B cell (primary cell): ENCODE results near the gene KISS1. TPM values are rescaled to one million over a fixed set of nuclear protein-coding genes. Genes with fewer than 3 reads are reported as not detected.

ENCODE experiments used
- ATAC-seq: fragments of 200-7000 bp; cut with Tn5 transposase; one replicate; pipeline ENCODE4 v1.10.0; 2021; ENCODE audit warnings: low read depth, mild to moderate bottlenecking, moderate number of reproducible peaks, moderate library complexity
- CTCF ChIA-PET: fragments of 350-600 bp; sonication (Branson Sonifier 250); formaldehyde crosslinking; loops from one replicate; lab custom pipeline; 2021; ENCODE audit warnings: antibody characterized with exemption, inconsistent platforms; lab: Charles Lee
- POLR2A ChIA-PET: fragments of 350-600 bp; sonication (Branson Sonifier 250); formaldehyde crosslinking; loops from one replicate; lab custom pipeline; 2021; ENCODE audit warnings: antibody characterized with exemption; lab: Charles Lee
- DNase-seq: peaks from one replicate; pipeline ENCODE4 v3.0.0; 2013
- H2AFZ ChIP-seq: 2 replicates; pipeline ENCODE4 v1.6.1; 2012; ENCODE audit warnings: mild to moderate bottlenecking, low read depth, low read length; ENCODE audit not compliant: insufficient read depth, poor library complexity, severe bottlenecking
- H3K27ac ChIP-seq, 2 donors: 1 replicate in 1 of 2; 2 replicates in 1 of 2; pipeline ENCODE4 v1.5.1; 2012 to 2013; ENCODE audit warnings: low read length in 2 of 2, mild to moderate bottlenecking in 2 of 2, moderate library complexity in 1 of 2
- H3K27me3 ChIP-seq, 4 experiments: fragments of 200-600 bp in 1 of 4; sonication (generic) in 1 of 4; replicated peaks in 1 of 4; 1 replicate in 2 of 4; 2 replicates in 2 of 4; pipeline versions ENCODE4 v1.6.1 to v1.7.0; 2013 to 2016; ENCODE audit warnings: low read length in 3 of 4, mild to moderate bottlenecking in 2 of 4, mixed read lengths in 1 of 4, moderate library complexity in 1 of 4; ENCODE audit not compliant: insufficient read depth in 4 of 4, control insufficient read depth in 3 of 4; ENCODE audit errors: control extremely low read depth in 1 of 4
- H3K36me3 ChIP-seq, 2 experiments: replicated peaks in 1 of 2; 1 replicate in 1 of 2; 2 replicates in 1 of 2; pipeline versions ENCODE4 v1.6.1 to v1.7.1; 2013; ENCODE audit warnings: low read length in 1 of 2; ENCODE audit not compliant: insufficient read depth in 2 of 2, control insufficient read depth in 1 of 2; ENCODE audit errors: control extremely low read depth in 1 of 2, extremely low read depth in 1 of 2
- H3K4me1 ChIP-seq, 2 donors: fragments of 200-600 bp in 1 of 2; sonication (generic) in 1 of 2; 1 replicate in 1 of 2; 2 replicates in 1 of 2; pipeline versions ENCODE4 v1.5.1 to v1.6.1; 2013 to 2017; ENCODE audit warnings: low read length in 2 of 2; ENCODE audit not compliant: control insufficient read depth in 2 of 2, insufficient read depth in 2 of 2
- H3K4me2 ChIP-seq: replicated peaks from 2 replicates; pipeline ENCODE3; 2012; ENCODE audit warnings: mild to moderate bottlenecking, low read depth, low read length; ENCODE audit not compliant: poor library complexity, severe bottlenecking
- H3K4me3 ChIP-seq, 5 experiments: fragments of 200-600 bp in 1 of 5; sonication (generic) in 1 of 5; 1 replicate in 3 of 5; 2 replicates in 2 of 5; pipeline versions ENCODE4 v1.5.1 to v1.7.0; 2011 to 2016; ENCODE audit warnings: low read length in 4 of 5, mild to moderate bottlenecking in 4 of 5, low read depth in 2 of 5, control low read depth in 1 of 5, moderate library complexity in 1 of 5; ENCODE audit not compliant: insufficient read depth in 1 of 5; ENCODE audit errors: control extremely low read depth in 1 of 5, extremely low read depth in 1 of 5
- H3K79me2 ChIP-seq: fragments of 200-600 bp; sonication (generic); one replicate; pipeline ENCODE4 v1.6.0; 2016; ENCODE audit warnings: low read length; ENCODE audit not compliant: control insufficient read depth, insufficient read depth
- H3K9ac ChIP-seq: fragments of 200-600 bp; sonication (generic); 2 replicates; pipeline ENCODE4 v1.6.1; 2017; ENCODE audit warnings: mild to moderate bottlenecking, low read length, moderate library complexity
- H3K9me3 ChIP-seq, 3 donors: one replicate each; pipeline versions ENCODE4 v1.6.1 to v1.7.1; 2013; ENCODE audit warnings: low read length in 2 of 3; ENCODE audit not compliant: control insufficient read depth in 2 of 3, insufficient read depth in 1 of 3; ENCODE audit errors: control extremely low read depth in 1 of 3
- H4K20me1 ChIP-seq: 2 replicates; pipeline ENCODE4 v1.6.0; 2012; ENCODE audit warnings: mild to moderate bottlenecking, low read length; ENCODE audit not compliant: insufficient read depth, control insufficient read depth, poor library complexity, severe bottlenecking
- H3K27ac Mint-ChIP-seq: one replicate; pipeline ENCODE4 v1.8.0; 2021; ENCODE audit warnings: mixed read lengths
- H3K27me3 Mint-ChIP-seq: one replicate; pipeline ENCODE4 v1.8.0; 2021; ENCODE audit warnings: mixed read lengths
- H3K4me1 Mint-ChIP-seq: one replicate; pipeline ENCODE4 v1.8.0; 2021; ENCODE audit warnings: mixed read lengths
- H3K4me3 Mint-ChIP-seq: one replicate; pipeline ENCODE4 v1.8.0; 2021; ENCODE audit warnings: mixed read lengths
- H3K9me3 Mint-ChIP-seq: one replicate; pipeline ENCODE4 v1.8.0; 2022; ENCODE audit warnings: mixed read lengths; ENCODE audit not compliant: insufficient read depth
- CTCF ChIP-seq: fragments of 200-600 bp; IDR thresholded peaks from one replicate; pipeline ENCODE4 v1.8.0; 2022; ENCODE audit warnings: antibody characterized with exemption, mild to moderate bottlenecking
- EZH2 ChIP-seq: IDR thresholded peaks from 2 replicates; pipeline ENCODE4 v1.6.1; 2012; ENCODE audit warnings: borderline replicate concordance, low read depth, mild to moderate bottlenecking, moderate library complexity, low read length; ENCODE audit not compliant: insufficient read depth, poor library complexity, severe bottlenecking
- WGBS: methylation state at CpG from one replicate; pipeline ENCODE4 v1.1.5; 2013; ENCODE audit warnings: missing lambda C conversion rate; ENCODE audit not compliant: insufficient coverage; 5-methylcytosine and 5-hydroxymethylcytosine counted together
- intact Hi-C: fragments of 100-400 bp; cut with micrococcal nuclease; formaldehyde crosslinking; loops from one replicate; pipeline ENCODE4 v1.10.0; 2022
- polyA plus RNA-seq: library from polyadenylated mRNA; depleted of rRNA; stranded (reverse); fragments of >200 nt; gene quantifications from 2 replicates; pipeline ENCODE4 v1.2.3, GENCODE V29; 2012
- total RNA-seq, 2 donors: library from RNA; stranded (reverse); fragments of 120-200 nt in 1 of 2; gene quantifications; 1 replicate in 1 of 2; 2 replicates in 1 of 2; pipeline versions ENCODE4 v1.2.3 to v1.2.4, GENCODE V29; 2013 to 2022

Gene KISS1
- total and polyA plus RNA-seq, 2 donors (not counting 1 experiment from before 2014, with no cell fraction given), result not detected

DNA sequence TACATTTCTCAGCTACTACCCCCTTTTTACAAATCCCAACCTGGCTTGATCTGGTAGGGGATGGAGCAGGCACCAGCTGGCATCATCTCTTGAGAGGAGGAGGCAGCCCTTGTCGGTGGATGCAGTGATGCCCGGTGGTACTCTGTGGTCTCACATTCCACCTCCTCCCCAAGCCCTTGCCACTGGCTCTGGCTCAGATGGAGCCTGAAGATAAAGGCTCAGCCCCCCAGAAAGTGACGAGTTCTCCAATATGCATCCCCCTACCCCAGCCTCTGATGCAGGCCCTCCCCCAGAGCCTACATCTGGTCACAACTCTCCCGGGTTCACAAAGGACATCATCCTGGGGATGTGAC lies 21.3 kb upstream of the KISS1 start:
- H4K20me1 ChIP-seq, result no peaks in the 10 kb centered on the region
- no peaks in the 10 kb centered on the region for H3K36me3 ChIP-seq
- Mint-ChIP-seq H3K27me3 (peaks cover 8% of the 10 kb centered on the region), H3K27ac (no peak overlapping the region), H3K9me3 (peaks cover 3% of the 10 kb centered on the region), H3K4me1 (peaks cover 7% of the 10 kb centered on the region), H3K4me3 (no peak overlapping the region)
- H3K4me2 ChIP-seq, result no peak overlapping the region
- ATAC-seq (no peak), DNase-seq (no peak)
- CTCF ChIA-PET, result no interaction called here
- no peaks in the 10 kb centered on the region for H3K79me2 ChIP-seq
- no peak overlapping the region for H3K27ac ChIP-seq
- no peak overlapping the region for H3K4me3 ChIP-seq
- peaks cover 12 to 15% of the 10 kb centered on the region in 2 donors for H3K4me1 ChIP-seq
- H3K9me3 ChIP-seq, result peaks cover 0 to 10% (median 0%) of the 10 kb centered on the region in 3 donors
- no peak overlapping the region for H2AFZ ChIP-seq
- 95% methylated on average over 4 of the region's 4 CpGs for WGBS
- no peak overlapping the region for H3K9ac ChIP-seq
- POLR2A ChIA-PET, result no interaction called here
- peaks cover 0 to 14% (median 7%) of the 10 kb centered on the region in 4 experiments for H3K27me3 ChIP-seq
- intact Hi-C loops, result no loop called here
- no peak for TF ChIP-seq CTCF
- no peak for TF ChIP-seq EZH2

DNA sequence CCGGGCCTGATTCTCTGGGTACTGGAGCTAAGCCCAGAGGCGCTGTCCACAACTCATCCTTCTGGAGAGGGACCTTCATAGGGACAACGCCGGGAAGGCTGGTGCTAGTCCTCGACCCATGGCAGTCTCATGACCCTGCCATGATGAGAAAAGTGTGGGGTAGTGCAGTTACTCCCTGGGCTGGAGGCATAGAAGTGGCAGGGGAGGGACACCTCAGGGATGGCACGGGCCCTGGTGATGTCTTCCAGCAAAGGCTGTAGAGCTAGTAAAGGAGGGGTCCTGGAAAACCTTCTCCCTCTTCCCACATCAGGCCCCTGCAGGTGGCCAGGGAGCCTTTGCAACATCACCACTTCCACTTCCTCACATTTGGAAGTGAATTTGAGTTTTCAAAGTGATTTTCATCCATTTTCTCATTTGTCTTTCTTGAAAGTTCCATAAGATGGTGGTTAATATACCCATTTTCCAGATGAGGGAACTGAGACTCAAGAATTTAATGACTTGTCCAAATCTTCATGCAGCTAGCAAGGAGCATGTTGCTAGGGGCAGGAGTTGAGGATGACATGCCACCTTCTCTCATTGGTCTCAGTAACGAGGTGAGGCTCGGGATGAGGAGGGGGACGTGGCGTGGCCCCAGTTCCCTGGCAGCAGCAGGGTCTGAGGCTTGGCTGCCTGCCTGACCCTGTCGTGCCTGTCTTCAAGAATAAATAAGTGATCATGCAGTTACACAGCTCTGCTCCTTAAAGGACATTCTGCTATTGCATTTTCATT lies 20.8 kb upstream of the KISS1 start:
- no peaks in the 10 kb centered on the region for H3K79me2 ChIP-seq
- H3K36me3 ChIP-seq, result no peaks in the 10 kb centered on the region
- POLR2A ChIA-PET, result no interaction called here
- H3K9ac ChIP-seq, result no peak overlapping the region
- H3K9me3 ChIP-seq, result peaks cover 0 to 10% (median 0%) of the 10 kb centered on the region in 3 donors
- CTCF ChIA-PET, result no interaction called here
- TF ChIP-seq CTCF, result no peak
- no peak for TF ChIP-seq EZH2
- Mint-ChIP-seq H3K27me3 (peaks cover 8% of the 10 kb centered on the region), H3K27ac (no peak overlapping the region), H3K4me3 (no peak overlapping the region), H3K9me3 (peaks cover 3% of the 10 kb centered on the region), H3K4me1 (peaks cover 7% of the 10 kb centered on the region)
- no peak overlapping the region for H3K4me3 ChIP-seq
- 90% methylated on average over 10 of the region's 11 CpGs for WGBS
- no peak for DNase-seq
- H2AFZ ChIP-seq, result no peak overlapping the region
- no peak overlapping the region for H3K27ac ChIP-seq
- H3K27me3 ChIP-seq, result peaks cover 0 to 14% (median 7%) of the 10 kb centered on the region in 4 experiments
- no peaks in the 10 kb centered on the region for H4K20me1 ChIP-seq
- no peak overlapping the region for H3K4me2 ChIP-seq
- no peak for ATAC-seq
- peaks cover 12 to 15% of the 10 kb centered on the region in 2 donors for H3K4me1 ChIP-seq
- intact Hi-C loops, result no loop called here
